Calu3 (cell line): ENCODE measurements around the gene PPCDC. TPM values are rescaled to one million over a fixed set of nuclear protein-coding genes. Genes with fewer than 3 reads are reported as not detected.
"Not testable (repeated sequence)": the region's sequence is repeated elsewhere in the genome, so short reads cannot be mapped to it uniquely, and the experiment has no call there.

Source experiments
- BruUV-seq: library from RNA; stranded (reverse); fragments of 400-500 nt; replicated peaks from 2 replicates; lab custom pipeline; 2021; lab: Mats Ljungman, UMichigan
- CTCF ChIA-PET: fragments of 300-600 bp; sonication (Branson Sonifier 250); formaldehyde crosslinking; loops from one replicate; lab custom pipeline; 2022; ENCODE audit warnings: antibody characterized with exemption; lab: Charles Lee
- DNase-seq: peaks from one replicate; pipeline ENCODE4 v3.0.0; 2022
- H3K27ac Mint-ChIP-seq: one replicate; pipeline ENCODE4 v1.8.0; 2022; ENCODE audit warnings: mixed read lengths; ENCODE audit not compliant: unreplicated experiment
- H3K27me3 Mint-ChIP-seq: one replicate; pipeline ENCODE4 v1.8.0; 2022; ENCODE audit warnings: mixed read lengths; ENCODE audit not compliant: unreplicated experiment
- H3K36me3 Mint-ChIP-seq: one replicate; pipeline ENCODE4 v1.8.0; 2022; ENCODE audit warnings: mild to moderate bottlenecking, moderate library complexity, mixed read lengths; ENCODE audit not compliant: insufficient read depth, unreplicated experiment
- H3K4me1 Mint-ChIP-seq: one replicate; pipeline ENCODE4 v1.8.0; 2022; ENCODE audit warnings: mild to moderate bottlenecking, low read depth, mixed read lengths; ENCODE audit not compliant: unreplicated experiment
- H3K4me3 Mint-ChIP-seq: one replicate; pipeline ENCODE4 v1.8.0; 2022; ENCODE audit warnings: mild to moderate bottlenecking, low read depth, moderate library complexity, mixed read lengths; ENCODE audit not compliant: unreplicated experiment
- H3K9me3 Mint-ChIP-seq: one replicate; pipeline ENCODE4 v1.8.0; 2022; ENCODE audit warnings: low read depth, mixed read lengths; ENCODE audit not compliant: unreplicated experiment
- intact Hi-C: fragments of 100-400 bp; cut with micrococcal nuclease; formaldehyde crosslinking; loops from one replicate; pipeline ENCODE4 v1.10.0; 2022; ENCODE audit not compliant: unreplicated experiment
- total RNA-seq: library from RNA; stranded (reverse); gene quantifications from 2 replicates; pipeline ENCODE4 v1.2.3, GENCODE V29; 2022
- TF ChIP-seq, protein P1 (sequence below): fragments of 200-600 bp; IDR thresholded peaks from one replicate; pipeline ENCODE4 v1.8.0; 2022; ENCODE audit warnings: antibody characterized with exemption; ENCODE audit not compliant: unreplicated experiment

PPCDC gene
- total RNA-seq, 1 experiment from 2014 or later, result 24.4 TPM

DNA sequence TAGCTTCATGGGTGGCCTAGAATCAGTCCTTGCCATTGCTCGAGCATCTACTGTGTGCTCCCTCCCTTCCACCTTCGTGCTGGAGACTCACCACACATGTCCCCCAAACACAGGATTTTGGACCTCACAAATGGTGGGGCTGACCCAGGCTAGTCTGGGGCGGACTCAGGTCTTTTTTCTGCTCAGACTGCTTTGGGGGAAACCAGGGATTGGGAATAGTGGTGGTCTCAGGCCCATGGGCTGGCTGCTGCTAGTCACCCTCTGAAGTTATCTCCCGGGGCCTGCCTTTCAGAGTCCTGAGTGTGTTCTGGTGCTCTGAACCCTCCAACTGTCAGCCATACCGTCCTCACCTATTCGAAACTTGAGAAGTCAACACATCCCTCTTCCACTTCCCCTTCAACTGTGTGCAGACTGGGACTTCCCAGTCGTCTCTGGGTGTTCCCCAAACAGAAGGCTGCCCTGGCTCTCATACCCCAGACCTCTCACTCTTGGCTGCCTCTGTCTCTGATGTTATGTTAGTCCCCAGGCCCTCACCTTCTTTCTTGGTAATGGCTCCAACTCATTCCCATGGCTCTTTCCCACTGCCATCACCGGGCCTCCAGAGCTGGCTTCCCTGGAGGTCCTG is 46.0 kb downstream of the PPCDC start:
- intact Hi-C loops, result loop anchor here (5.0 kb wide), 1 partner anchor 33 kb away; no protein-coding TSS in a partner anchor
- H3K27me3 Mint-ChIP-seq, result no peaks in the 10 kb centered on the region
- CTCF ChIA-PET, result no interaction called here
- DNase-seq, result no peak
- no TSS peak for BruUV-seq
- no peak overlapping the region for H3K27ac Mint-ChIP-seq
- TF ChIP-seq, protein P1, sequence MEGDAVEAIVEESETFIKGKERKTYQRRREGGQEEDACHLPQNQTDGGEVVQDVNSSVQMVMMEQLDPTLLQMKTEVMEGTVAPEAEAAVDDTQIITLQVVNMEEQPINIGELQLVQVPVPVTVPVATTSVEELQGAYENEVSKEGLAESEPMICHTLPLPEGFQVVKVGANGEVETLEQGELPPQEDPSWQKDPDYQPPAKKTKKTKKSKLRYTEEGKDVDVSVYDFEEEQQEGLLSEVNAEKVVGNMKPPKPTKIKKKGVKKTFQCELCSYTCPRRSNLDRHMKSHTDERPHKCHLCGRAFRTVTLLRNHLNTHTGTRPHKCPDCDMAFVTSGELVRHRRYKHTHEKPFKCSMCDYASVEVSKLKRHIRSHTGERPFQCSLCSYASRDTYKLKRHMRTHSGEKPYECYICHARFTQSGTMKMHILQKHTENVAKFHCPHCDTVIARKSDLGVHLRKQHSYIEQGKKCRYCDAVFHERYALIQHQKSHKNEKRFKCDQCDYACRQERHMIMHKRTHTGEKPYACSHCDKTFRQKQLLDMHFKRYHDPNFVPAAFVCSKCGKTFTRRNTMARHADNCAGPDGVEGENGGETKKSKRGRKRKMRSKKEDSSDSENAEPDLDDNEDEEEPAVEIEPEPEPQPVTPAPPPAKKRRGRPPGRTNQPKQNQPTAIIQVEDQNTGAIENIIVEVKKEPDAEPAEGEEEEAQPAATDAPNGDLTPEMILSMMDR, result no peak
- peaks cover 7% of the 10 kb centered on the region for H3K36me3 Mint-ChIP-seq
- no peak overlapping the region for H3K4me3 Mint-ChIP-seq
- no peaks in the 10 kb centered on the region for H3K9me3 Mint-ChIP-seq
- peaks cover 41% of the 10 kb centered on the region for H3K4me1 Mint-ChIP-seq

DNA sequence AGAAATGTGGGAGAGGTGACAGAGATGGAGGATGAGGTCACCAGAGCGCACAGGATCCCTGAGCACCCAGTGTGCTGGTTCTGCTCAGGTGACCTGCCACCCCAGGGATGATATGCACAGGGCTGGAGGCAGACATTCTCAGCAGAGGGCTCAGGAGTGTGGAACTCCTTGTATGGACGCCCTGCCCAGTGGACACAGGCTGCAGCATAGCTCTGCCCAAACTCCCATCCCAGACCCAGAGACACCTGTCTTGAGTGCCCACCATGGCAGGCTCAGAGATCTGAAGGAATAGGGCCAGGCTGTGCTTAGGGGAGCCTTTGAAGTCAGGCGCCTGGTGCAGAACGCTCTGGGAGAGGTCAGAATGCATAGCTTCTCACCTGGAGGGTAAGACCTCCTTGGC is 47.3 kb downstream of the PPCDC start:
- Mint-ChIP-seq H3K27me3 (no peaks in the 10 kb centered on the region), H3K4me3 (no peak overlapping the region), H3K36me3 (peaks cover 2% of the 10 kb centered on the region), H3K4me1 (peaks cover 28% of the 10 kb centered on the region), H3K9me3 (peaks cover 3% of the 10 kb centered on the region), H3K27ac (no peak overlapping the region)
- DNase-seq, result no peak
- no TSS peak for BruUV-seq
- intact Hi-C loops, result no loop called here
- CTCF ChIA-PET, result no interaction called here
- TF ChIP-seq, protein P1, result no peak

DNA sequence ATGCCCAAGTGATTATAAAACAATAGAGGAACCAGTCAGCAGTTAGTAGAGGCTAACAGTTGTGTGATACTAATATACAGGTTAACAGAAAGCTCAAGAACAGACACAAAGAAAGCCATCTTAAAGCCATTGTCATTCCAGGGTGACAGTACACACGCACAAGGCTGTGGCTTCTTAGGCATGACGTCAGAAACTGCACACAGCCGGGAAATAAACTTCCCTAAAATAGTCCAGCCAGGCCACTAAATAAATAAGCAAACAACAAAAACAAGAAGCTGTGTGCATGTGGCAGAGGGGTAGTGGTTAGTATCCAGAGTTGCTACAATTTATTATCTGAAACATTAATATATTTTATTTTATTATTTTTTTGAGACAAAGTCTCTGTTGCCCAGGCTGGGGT is 49.8 kb downstream of the PPCDC start:
- no TSS peak for BruUV-seq
- Mint-ChIP-seq H3K9me3 (peaks cover 3% of the 10 kb centered on the region), H3K36me3 (no peaks in the 10 kb centered on the region), H3K27ac (no peak overlapping the region), H3K4me3 (no peak overlapping the region), H3K27me3 (no peaks in the 10 kb centered on the region), H3K4me1 (peaks cover 15% of the 10 kb centered on the region)
- TF ChIP-seq, protein P1, result no peak
- CTCF ChIA-PET, result no interaction called here
- intact Hi-C loops, result no loop called here
- no peak for DNase-seq

DNA sequence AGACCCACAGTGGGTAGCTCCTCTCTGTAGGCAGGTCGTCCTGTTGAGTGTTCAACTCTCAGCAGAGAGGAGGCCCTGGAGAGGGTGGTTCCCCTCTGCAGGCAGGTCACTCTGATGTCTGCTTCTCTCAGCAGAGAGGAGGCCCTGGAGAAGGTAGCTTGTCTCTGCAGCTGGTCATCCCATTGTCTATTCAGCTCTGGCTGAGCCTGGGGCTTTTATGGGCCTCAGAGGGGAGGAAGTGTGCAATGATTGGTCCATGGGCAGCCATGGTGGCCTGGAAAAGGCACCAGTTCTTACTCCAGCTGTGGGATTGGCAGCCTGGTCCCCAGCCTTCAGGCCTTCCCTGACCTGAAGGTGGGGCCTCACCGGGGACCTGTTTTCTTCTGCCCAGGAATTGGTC is 52.9 kb downstream of the PPCDC start:
- Mint-ChIP-seq H3K27me3 (no peaks in the 10 kb centered on the region), H3K4me3 (no peak overlapping the region), H3K36me3 (no peaks in the 10 kb centered on the region), H3K4me1 (peaks cover 17% of the 10 kb centered on the region), H3K9me3 (peaks cover 3% of the 10 kb centered on the region), H3K27ac (no peak overlapping the region)
- no peak for DNase-seq
- CTCF ChIA-PET, result no interaction called here
- intact Hi-C loops, result no loop called here
- BruUV-seq, result no TSS peak
- TF ChIP-seq, protein P1, result no peak

DNA sequence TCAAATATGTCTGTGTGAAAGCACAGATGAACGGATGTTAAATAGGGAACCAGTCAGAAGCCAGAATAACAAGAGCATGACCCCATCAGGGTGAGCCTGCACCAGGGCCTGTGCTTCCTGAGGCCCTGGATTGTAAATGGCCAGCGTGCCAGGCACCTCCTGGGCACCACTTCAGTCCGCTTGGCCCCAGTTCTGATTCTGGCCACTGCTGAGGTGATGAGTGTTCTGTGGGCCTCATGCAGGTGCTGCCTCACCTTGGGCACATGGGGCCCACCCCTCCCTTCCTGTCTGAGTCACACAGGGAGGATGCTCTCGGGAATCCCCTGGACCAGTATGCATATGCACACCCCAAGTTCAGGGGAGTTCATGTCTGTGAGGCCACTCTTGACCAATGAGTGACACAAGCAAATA is 54.2 kb downstream of the PPCDC start:
- H3K4me1 Mint-ChIP-seq, result peaks cover 17% of the 10 kb centered on the region
- H3K4me3 Mint-ChIP-seq, H3K36me3 Mint-ChIP-seq, intact Hi-C loops, H3K9me3 Mint-ChIP-seq, BruUV-seq, H3K27me3 Mint-ChIP-seq, H3K27ac Mint-ChIP-seq, CTCF ChIA-PET: not testable (repeated sequence)
- DNase-seq, result peak; percentile 30
